GM21619 (cell line): ENCODE measurements around the gene GALNTL6.

Source experiments
- ATAC-seq: cut with Tn5 transposase; IDR thresholded peaks from one replicate; pipeline ENCODE4 v1.9.1; 2021; ENCODE audit not compliant: unreplicated experiment

The GALNTL6 gene

DNA sequence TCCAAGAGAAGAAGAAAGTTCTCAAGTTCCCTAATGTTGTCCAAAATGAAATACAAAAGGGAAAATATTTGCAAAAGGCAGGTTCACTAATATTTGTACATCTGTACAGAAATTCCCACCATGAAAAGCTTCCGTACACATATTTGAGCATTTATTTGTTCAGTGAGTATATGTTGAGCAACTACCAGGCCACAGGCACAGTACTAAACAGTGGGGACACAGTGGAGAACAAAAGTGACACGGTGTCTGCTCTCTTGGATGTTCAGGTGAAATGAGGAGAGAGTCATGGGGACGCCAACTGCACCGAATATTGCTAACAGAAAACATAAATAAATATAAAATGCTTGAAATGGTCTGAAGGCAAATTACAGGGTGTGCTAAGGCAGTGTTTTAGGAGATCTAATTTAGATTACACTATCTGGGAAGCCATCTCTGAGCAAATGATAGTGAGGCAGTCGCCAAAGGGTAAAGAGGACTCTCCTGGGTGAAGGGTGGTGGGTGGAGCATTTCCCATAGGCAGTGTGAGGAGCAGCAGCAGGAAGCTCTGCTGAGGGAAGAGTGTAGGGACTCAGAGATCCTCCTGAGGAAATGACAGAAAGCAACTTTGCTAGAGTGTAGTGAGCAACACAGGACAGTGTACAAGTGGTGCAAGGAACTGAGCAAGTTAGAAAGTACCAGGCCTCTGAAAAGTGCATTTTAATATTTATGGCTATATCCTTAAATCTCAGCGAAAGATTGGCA is 375.2 kb downstream of the GALNTL6 start:
- no peak for ATAC-seq

DNA sequence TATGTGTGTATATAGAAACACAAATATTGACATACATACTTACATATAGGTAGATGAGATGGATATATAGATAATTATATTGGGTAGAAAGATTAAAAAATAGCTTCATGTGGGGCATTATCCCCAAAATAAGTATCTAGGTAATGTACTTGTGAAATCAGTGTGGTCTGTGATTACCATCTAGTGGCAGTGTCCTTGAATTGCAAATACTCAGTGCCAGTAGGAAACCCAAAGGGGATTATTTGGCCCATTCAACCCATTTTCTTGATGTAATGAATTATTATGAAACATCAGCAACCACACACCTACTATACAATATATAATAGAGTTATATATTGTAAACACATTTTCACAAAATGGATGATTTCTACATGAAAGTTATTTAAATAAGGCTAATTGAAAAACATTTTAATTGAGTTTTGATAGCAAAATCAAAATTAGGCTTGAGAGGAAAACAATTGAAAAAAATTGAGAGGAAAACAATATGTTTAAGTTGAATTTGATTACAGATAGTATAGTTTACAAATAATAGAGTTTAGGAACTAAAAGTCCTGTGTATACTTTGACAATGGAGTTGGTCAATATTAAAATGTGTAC is 389.4 kb downstream of the GALNTL6 start:
- ATAC-seq = no peak

DNA sequence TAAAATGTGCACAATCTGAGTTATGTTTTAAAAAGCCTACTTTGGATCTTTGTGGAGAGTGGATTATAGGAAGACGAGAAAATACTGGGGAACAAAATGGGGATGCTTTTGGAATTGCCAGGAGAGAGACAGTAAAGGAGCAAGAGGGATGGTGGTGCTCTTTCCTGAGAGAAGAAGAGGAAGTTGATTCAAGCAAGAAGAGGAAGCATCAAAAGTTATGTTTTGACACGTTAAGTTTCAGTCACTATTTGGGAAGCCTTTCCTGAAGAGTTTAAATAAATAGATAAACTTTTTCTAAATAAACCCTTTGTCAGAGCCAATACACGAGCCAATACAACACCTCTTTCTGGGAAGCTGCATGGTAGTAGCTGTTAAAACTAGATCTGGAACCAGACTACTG is 394.1 kb downstream of the GALNTL6 start:
- ATAC-seq = no peak

DNA sequence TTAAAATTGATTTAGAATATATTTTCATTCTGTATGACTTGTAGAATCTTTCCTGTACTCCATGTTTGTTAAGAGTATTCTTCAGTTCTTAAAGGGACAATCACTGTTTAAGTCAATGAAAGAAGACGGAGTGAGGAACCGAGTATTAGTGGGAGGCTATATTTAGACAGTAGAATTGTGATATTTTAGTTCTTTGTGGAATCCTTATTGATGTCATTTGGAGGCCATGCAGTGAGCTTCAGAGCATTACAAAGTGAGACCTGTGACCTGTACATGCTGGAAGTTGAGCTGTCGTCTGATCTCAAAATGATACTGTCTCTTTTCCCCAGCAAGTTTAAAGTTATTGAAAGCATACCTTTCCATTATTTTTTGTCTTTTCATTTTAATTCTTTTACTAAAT is 394.7 kb downstream of the GALNTL6 start:
- no peak for ATAC-seq

DNA sequence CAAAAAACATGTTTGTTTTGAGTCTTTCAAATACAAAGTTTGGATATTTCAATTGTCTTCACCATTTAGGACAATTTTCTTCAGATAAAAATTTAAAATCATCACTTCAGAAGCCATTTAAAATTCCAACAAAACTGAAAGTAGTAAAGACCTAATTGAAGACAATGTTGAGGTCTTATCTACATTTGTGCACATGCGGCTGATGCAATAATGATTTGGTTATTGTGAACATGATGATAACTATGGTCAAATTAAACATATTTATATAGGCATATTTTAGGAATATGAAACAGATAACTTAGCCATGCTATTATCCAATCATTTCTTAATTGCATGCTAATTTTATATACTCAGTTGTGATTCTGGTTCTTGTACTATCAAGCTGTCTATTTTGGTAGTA is 407.5 kb downstream of the GALNTL6 start:
- no peak for ATAC-seq

DNA sequence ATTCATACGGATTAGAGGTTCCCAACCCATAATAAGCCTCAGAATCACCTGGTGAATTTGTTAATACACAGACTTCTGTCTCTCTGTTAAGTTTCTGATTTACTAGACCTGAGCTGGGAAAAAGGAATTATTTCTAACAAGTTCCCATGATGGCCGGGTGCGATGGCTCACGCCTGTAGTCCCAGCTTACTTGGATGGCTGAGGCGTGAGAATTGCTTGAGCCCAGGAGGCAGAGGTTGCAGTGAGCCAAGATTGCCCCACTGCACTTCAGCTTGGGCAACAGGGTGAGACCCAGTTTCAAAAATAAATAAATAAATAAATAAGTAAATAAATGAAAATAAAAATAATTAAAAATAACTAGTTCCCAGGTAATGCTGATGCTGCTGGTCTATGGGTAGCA is 412.3 kb downstream of the GALNTL6 start:
- ATAC-seq = no peak

DNA sequence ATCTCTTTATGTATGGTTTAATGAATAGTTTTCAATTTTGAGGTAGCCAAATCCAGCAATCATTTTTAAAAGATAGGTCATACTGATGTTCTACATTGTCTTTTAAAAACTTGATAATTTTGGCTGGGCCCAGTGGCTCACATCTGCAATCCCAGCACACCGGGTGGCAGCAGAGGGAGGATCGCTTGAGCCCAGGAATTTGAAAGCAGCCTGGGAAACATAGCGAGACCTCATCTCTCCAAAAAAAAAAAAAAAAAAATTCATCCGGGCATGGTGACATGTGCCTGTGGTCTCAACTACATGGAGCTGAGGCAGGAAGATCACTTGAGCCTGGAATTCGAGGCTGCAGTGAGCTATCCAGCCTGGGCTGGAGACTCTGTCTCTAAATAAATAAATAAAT is 419.8 kb downstream of the GALNTL6 start:
- ATAC-seq = no peak

DNA sequence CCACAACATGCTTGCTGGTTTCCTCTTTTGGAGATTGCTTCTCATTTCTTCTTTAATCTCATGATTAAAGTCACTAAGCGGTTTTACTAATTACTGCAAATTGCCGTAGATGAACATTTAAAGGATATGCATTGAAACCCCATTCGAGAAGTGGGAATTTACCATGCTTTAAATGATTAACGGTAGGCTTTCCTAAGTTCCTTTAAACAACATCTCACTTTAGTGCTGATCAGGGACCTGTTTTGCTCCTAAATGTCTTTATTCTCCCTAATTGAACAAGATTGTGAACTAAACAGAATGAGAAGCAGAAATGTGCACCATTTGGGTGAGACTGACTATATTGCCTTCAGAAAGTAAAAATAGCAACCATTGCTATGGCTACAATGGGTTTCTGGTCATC is 430.3 kb downstream of the GALNTL6 start:
- no peak for ATAC-seq

DNA sequence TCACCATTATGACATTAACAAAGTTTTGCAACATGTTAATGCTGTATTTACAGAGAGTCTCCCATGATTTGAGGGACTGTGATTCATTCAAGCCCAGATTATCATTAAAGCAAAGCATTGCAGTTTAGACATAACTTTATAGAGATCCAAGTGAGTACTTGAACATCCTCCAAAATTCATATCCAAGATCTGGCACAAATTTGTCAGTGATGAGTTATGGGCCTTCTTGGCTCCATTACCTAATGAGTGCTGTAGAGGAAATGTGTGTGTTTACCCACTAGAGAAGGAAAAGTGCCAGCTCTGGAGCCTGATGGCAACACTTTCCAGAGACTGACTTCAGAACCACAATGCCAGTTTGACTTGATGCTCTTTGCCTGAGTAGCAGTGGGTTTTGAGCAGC is 432.3 kb downstream of the GALNTL6 start:
- ATAC-seq = no peak

DNA sequence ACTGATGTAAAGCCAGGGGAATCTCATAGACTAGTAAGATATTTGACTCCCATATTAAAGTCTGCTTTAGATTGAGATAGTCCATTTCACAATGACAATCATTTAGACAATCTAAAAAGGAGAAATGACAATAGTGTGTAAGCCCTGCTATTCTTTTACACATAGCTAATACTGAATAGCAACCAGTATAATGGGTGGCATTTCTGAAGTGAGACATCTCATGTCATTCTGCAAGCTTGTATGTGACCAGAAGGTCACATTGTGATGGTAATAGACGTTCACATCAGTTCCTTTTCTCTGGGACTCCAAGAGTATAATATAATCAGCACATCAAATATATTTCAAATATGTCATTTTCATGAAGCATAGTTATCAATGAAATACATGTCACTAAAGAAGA is 440.2 kb downstream of the GALNTL6 start:
- ATAC-seq = no peak

DNA sequence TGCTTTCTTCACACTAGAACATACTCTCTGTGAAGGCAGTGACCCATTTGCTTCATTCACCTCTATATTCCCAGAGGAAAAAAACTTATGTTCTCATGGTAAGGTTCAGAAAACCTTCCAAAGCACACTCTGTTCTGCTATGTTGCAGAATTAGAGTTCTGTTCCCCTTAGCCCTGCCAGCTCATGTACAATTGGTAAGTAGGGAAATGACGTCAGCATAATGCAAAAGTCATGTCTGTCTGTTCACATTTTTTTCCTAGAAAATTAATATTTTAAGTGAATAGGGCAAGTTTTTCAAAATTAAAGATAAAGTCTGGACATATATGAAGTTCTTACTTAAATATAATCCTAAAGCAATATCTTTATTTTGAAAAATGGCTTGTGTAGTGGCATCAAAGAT is 443.6 kb downstream of the GALNTL6 start:
- no peak for ATAC-seq

DNA sequence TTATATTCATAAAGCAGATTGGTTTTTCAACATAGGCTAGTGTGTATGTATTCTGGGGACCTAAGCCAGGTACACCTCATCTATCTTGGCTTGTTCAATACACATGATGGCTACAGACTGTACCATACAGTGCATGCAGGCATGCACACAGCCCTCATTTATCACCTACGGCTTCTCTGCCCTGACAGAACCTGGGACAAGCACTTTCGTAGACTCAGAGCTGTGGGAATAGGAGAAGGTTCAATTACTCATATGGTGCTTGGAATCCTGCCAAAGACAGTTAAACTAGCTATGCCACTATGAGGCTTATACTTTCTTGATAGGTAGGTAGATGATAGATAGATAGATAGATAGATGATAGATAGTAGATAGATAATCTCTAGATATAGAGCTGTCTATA is 457.2 kb downstream of the GALNTL6 start:
- ATAC-seq = no peak

DNA sequence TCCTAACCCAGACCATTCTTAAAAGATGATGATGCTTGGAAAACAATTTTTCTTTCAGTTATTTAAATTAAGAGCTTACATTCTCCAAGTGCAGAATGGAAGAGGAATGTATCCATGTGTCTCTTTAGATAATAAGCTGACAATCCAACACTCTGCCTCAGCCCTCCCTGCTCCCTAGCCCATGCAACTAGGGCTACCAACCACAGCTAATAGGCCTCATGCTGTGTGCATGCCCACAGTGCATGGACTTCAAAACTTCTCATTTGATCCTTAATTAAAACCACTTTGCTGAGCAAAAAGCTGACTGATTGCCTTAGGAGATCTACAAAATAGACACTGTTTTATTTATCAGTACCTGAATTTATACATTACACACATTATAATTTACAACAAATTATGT is 473.9 kb downstream of the GALNTL6 start:
- ATAC-seq = no peak

DNA sequence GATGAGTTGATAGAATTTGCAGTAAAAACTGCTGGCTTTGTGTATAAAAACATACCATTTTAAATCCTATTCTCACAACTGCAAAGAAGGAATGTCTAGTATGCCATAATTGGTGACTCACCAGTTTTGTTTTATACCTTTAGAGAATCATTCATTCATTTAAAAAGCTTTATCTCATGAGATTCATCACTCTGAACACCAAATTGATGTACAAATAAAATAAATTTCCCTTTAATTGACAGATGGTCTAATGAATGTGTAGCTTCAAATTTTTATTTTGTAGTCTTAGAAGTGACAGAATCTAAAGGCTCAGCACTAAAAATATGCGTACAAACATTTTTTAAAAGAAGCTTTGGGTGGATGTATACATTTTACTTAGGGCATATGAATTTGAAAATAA is 492.5 kb downstream of the GALNTL6 start:
- no peak for ATAC-seq

DNA sequence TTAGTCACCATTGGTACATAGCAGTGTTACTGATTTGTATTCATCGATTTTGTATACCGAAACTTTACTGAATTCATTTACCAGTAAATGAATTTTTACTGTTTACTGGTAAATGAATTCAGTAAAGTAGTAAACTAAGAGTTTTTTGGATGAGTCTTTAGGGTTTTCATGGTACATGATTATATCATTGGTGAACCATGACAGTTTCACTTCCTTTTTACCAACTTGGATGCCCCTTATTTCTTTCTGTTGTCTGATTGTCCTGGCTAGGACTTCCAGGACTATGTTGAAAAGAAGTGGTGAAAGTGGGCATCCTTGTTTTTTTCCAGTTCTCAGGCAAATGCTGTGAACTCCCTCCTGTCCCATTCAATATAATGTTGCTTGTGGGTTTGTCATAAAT is 494.9 kb downstream of the GALNTL6 start:
- no peak for ATAC-seq

DNA sequence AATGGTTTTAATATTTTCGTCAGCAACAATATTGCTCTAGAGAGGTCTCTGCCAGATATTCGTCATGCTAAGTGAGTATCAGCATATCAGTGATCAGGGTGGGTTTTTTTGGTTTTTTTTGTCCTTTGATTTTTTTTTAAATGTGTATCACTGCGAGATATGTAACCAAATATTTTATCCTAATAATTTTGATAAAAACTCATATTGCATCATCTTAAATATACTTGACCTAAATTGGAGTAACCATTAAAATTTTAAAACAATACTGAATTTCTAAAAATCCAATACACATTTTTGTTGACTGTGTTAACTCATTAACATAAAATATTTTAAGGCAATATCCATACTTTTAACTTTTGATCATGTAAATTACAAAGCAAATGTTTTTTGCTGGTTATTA is 498.5 kb downstream of the GALNTL6 start:
- no peak for ATAC-seq

DNA sequence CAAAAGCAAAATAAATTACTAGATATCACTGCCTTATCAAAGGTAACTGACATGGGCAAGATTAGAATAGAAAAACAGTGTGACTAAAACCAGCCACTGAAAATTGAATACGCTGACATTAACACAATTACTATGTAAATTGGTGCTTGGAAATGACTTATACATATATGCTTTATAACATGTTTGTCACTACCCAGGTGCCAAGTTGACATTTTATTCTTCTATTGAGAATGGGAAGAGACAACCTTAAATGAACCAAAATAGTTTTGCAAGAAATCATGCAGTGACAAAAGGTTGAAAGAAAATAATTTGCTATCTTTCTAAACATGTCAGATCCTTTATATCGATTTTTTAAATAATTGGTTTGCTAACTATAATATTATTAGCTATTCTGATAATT is 510.1 kb downstream of the GALNTL6 start:
- no peak for ATAC-seq

DNA sequence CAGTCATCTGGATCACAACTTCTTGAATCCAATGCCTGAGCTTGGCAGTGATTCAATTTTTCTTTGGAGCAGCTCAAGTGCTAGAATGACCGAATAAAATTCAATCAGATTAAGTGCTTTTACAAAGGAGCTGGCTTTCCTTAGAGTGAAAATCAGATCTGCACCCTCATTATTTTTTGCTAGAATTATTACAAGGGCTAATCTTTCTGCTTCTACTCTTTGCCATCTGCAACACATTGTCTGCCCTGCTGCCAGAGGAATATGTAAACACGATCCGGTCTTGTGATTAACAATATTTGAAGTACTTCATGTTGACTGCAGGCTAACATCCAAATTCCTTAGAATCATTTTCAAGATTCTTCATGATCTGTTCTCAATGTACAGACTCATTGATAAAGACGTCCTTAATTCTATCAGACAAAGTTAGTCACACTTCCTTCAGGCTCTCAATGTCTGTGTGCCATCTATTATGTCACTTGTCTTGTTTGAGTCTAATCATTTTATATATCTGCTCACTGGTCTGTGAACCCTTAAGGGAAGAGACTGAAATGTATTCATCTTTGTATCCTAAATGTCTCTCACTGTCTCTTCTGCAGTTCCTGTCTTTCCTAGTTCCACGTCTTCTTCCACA is 531.2 kb downstream of the GALNTL6 start:
- ATAC-seq = no peak

DNA sequence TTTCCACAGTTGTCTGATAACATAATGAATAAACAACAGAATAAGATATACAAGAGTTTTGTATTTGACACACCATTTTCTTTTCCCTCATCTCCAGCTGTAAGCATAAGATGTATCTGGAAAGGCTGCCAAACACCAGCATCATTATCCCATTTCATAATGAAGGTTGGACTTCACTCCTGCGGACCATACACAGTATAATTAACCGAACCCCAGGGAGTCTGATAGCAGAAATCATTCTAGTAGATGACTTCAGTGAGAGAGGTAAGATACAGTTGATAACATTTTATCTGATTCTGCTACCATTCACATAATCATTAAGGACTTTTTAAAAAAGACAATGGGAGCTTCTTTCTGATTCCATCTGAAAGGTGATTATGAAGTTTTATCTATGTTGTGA is 535.2 kb downstream of the GALNTL6 start:
- no peak for ATAC-seq

DNA sequence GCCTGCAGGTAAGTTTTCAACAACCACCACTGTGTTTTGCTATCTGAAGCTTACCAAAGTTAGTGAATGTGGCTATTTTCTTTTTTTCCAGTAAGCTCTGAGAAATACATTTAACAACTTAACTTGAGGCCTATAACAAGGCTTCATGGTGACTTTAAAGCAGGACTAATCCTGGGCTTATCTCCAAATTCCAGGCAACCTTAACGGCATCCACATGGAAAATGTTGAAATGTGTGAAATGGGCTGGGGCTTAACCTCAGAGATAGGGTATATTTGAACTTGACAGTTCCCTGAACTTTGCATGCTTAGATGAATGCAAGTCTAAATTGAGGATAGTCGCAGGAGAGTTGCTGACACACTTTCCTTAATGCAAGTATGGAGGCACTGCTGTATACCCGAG is 539.2 kb downstream of the GALNTL6 start:
- ATAC-seq = no peak

DNA sequence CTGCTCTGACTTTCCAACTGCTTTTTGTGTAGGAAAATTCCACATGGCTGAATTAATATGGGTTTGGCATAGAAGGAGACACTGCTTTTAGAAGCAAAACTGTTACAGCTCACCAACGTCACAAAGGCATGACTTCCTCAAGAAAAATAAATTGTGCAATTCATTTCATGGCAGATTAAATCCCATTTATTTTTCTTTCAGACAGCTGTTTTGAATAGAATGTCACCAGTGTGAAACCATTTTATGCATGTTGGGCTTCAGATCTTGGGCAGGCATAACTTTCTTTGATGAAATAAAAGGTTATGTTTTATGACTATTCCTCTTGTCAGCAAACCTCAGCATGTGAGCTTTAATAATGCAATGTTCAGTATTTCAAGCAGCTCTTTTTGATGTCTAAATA is 542.8 kb downstream of the GALNTL6 start:
- ATAC-seq = no peak

DNA sequence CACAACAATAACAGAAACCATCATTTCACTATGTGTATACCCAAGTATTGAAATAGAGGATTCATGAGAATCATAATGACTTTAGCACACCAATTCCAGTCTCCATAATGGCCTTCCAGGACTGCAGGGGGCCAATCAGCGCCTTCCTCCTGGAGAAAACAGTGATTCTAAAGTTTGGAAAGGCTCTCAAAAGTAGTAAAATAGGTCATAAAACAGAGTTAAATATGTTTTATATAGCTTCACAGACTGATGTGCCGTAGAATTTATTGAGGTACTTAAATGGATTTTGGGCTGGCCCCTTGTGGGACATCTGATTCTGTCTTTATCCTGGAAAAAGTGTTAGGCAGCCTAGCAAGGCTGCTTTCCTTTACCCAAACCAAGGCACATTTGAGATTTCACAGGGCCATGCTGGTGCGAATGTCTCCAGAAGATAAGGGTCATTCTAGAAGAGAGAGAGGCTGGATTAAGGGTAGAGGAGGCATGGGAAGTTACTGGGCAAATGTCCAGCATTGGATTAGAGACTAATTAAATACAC is 543.9 kb downstream of the GALNTL6 start:
- ATAC-seq = no peak
